Measurements from ENCODE around the gene IL4.
"Not testable (repeated sequence)": the region's sequence is repeated elsewhere in the genome, so short reads cannot be mapped to it uniquely, and the experiment has no call there.

The IL4 gene

DNA sequence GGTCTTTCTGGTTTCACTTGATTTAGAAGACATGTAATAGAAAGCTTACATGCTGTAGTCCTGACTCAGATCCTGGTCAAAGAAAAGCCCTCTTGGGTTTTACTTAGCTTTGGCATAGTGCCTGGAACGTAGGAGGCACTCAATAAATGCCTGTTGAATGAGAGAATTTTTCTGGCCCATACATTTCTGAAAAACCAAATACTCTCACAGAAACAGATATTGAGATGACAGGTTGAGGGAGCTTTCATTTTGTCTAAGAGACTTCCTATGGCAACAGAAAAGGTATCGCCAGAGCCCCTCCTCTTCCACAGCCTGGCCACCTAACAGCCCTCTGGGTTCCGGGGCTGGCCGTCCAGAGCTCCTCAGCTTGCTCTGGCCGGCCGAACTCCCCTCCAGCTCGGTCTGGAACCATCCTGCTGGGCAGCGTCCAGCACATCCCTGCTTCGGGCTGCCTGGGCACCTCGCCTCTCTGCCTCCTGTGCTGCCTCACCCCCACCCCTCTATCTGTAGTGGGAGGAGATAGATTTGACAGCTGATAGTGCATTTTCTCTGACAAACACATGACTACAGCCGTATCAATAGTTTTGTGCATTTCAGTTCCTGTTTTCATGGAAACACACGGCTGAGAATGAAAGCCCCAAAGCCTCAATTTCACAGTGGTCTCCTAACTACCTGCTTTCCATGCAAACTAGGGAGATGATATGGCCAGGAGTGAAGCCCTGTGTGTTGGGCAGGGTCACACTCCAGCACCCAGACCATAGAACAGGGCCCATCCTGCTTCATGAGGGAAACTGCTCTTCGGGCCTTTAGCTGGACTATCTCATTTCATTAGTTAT, 1.1 kb downstream of the IL4 start:
- DNase-seq = no peak

GRCh38 chr5:132675936-132676689, 2.3 kb downstream of the IL4 start:
- no peak for DNase-seq

- no peak for DNase-seq
These were observed 3.4 kb downstream of the IL4 start for GRCh38 chr5:132677191-132677590.

DNA sequence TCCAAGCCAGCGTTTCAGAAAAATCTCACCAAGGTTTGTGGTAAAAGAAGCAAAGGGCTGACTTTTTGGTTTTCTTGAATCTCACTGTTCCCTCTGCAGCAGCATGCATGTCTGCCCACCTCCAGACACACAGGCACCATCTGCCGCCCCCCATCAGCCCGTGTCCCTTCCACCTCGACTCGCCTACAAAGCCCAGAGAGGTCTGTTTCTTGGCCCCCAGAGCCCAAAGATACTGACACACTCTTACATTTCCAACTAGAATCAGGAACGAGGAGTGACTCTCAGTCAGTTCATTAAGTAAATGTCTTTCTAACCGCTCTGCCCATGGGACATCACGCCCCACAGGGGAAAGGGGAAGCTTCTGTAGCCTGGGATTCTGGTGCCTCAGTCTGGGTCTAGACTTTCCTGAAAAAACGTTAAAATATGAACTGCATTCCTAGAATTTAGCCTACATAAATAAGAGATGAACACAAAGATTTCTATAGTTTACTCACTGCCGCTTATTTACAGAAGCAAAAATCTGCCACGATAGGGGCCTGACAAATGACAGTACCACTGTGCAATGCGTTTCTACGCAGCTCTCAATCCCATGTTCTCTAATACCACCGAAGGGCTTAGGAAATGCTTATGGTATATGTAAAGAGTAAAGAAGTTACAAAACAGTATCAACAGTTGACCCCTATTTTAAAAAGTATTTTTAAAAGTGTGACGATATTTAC, 4.1 kb downstream of the IL4 start:
- no peak for DNase-seq

GRCh38 chr5:132678735-132679134, 4.9 kb downstream of the IL4 start:
- no peak for DNase-seq

- DNase-seq = no peak
These were observed 5.4 kb downstream of the IL4 start for GRCh38 chr5:132679166-132679565.

GRCh38 chr5:132679717-132680380, 6.1 kb downstream of the IL4 start:
- no peak for DNase-seq

- DNase-seq = no peak
These were observed 7.1 kb downstream of the IL4 start for GRCh38 chr5:132680780-132681475.

DNA sequence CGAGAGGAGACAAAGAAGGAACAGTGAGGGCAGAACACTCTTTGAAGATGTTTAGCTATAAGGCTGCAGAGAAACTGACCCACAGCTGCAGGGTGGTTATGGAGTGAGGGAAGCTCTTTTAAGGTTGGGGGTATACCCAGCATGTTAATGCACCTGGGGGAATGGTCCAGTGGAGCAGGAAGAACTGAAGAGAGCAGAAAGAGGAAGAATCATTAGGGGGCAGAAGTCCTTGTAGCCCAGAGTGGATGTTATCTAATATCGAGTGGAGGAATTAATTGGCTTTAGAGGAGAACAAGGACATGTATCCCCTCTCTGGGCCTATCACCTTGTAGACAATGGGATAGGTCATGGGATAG, 7.7 kb downstream of the IL4 start:
- no peak for DNase-seq

- no peak for DNase-seq
These were observed 8.2 kb downstream of the IL4 start for GRCh38 chr5:132681983-132682382.

GRCh38 chr5:132684491-132684890, 10.7 kb downstream of the IL4 start:
- no peak for DNase-seq

- DNase-seq = no peak
These were observed 11.3 kb downstream of the IL4 start for GRCh38 chr5:132684922-132685720.

DNA sequence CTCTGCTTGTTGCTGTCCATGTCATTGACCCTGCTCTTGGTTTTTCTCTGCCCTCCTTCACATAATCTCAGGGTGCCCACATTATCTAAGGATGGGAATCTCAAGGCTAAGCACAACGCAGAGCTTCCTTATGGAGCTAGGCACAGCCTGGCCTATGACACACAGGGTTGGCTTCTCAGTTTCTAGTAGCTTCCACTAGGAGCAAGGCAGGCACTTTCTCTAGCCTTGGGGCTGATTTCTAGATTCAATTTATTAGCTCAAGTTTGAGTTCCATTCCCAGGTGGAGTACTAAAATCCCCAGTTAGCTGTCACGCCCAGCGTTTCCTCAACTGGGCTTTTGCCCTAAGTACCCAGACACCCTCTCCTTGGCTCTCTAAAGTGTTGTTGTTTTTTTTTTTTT, 12.4 kb downstream of the IL4 start:
- DNase-seq = no peak

GRCh38 chr5:132687995-132688394, 14.2 kb downstream of the IL4 start:
- DNase-seq = no peak

DNA sequence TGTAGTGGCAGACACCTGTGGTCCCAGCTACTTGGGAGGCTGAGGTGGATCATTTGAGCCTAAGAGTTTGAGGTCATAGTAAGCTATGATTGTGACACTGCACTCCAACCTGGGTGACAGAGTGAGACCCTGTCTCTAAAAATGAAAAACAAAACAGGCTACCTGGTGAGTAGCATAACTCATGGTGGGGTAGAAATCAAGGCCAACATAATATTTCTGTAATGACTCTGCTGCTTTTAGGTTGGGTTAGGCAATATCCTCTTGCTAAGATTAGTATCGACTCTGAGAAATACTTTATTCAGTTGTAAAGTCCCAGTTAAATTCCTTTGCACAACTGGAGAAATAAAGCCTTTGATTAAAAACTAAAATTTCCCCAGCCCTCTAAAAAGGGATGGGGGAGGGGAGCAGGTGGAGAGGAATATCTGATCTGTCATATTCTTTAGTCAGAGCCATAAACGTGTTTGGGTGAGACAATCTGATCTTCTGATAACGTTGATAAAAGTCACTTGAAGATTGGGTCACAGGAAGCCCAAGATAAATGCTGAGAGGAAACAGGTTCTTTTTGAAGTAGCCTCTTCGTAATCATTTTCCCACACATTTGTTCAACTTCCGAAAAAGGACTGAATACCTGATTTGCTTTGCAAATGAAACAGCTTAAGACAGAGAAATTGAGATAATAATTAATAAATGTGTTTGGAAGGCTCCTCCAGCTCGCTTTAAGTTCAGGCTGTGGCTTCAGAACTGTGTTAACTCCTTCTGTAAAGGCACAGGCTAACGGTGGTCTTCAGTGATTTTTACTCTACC, 14.9 kb downstream of the IL4 start:
- DNase-seq = no peak

DNA sequence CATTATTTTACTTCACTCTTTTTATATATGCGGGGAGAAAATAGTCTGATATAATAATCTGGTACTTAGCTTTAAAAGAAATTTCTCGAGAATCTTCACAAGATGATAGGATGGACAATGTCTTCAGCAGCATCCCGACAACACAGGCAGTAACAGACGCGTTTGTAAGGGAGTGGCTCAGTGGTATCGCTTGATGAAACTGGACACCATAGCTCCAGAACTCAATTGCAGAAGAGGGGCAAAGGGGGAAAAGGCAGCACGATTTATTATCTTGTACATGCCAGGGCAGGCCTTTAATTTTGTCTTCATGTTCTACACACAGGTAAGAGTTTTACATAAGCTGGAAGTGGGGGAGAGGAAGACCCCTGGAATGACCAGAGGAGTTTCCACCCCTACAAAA, 15.7 kb downstream of the IL4 start:
- no peak for DNase-seq

DNA sequence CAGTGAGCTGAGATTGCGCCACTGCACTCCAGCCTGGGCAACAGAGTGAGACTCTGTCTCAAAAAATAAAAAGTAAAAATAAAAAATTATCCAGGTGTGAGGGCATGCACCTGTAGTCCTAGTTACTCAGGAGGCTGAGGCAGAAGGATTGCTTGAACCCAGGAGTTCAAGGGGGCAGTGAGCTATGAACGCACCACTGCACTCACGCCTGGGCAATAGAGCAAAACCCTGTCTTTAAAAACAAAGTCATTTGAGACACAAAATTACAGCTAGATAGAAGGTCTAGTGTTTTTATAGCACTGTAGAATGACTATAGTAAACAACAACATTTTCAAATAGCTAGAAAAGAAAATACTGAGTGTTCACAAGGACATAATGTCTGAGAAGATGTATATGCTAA, 16.4 kb downstream of the IL4 start:
- no peak for DNase-seq

DNA sequence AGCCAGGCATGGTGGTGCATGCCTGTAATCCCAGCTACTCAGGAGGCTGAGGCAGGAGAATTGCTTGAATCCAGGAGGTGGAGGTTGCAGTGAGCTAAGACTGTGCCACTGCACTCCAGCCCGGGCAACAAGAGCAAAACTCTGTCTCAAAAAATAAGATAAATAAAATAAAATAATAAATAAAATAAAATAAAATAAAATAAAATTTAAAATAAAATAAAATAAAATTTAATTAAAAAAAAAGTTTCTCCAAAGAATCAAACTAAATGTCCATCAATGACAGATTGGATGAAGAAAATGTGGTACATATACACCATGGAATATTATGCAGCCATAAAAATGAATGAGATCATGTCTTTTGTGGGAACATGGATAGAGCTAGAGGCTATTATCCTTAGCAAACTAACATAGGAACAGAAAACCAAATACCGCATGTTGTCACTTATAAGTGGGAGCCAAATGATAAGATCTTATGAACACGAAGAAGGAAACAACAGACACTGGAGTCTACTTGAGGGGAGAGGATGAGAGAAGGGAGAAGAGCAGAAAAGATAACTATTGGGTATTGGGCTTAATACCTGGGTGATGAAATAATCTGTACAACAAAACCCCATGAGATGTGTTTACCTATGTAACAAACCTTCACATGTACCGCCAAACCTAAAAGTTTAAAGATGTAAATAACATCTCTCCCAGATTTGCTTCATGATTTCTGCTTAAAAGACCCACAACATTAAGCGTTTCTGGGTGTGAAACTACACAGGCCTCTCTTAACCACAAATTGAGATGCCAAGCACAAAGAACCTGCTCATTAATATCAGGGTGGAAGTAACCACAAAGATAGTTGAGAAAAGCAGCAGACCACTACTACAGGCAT, 18.2 kb downstream of the IL4 start:
- DNase-seq = not testable (repeated sequence)

DNA sequence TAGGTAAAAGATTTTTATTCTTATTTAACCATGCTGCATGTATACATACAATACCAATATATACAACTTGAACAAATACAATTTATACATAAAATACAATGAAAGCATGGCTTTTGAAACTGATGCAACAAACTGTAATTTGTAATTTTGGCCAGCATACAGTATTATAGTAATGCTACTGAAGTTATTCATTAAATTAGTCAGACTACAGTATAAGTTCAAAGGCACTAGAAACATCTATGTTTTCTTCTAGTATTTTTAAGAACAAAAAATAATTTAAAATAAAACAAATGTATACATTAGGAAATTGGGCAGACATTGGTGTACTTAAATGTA, 18.8 kb downstream of the IL4 start:
- no peak for DNase-seq

GRCh38 chr5:132695956-132696355, 22.2 kb downstream of the IL4 start:
- no peak for DNase-seq

Data from NCI-H1092 (cell line).